GM19463 (cell line): ENCODE measurements around the gene EIF4E1B.

ENCODE experiments used
- ATAC-seq: cut with Tn5 transposase; IDR thresholded peaks from one replicate; pipeline ENCODE4 v1.9.1; 2021; ENCODE audit warnings: mild to moderate bottlenecking, moderate library complexity; ENCODE audit not compliant: unreplicated experiment

Gene EIF4E1B

DNA sequence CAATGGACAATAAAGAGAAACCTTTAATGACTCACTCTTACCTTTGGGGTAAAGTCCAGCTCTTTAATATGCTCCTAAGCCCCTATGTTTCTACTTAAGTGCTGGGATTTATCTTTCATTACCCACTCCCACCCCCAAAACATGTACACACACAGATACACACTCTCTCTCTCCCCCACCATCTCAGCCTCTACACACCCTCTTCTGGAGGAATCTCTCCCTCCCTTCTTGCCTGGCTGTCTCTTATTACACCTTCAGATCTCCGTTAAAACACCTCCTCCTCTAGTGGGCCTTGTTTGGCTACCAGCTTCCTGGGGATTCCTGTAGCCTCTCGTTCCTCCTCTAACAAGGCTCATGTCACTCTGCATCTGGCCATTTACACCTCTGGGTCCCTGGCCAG lies 27.4 kb upstream of the EIF4E1B start:
- no peak for ATAC-seq

GRCh38 chr5:176606032-176606431 lies 24.4 kb upstream of the EIF4E1B start:
- ATAC-seq = no peak

DNA sequence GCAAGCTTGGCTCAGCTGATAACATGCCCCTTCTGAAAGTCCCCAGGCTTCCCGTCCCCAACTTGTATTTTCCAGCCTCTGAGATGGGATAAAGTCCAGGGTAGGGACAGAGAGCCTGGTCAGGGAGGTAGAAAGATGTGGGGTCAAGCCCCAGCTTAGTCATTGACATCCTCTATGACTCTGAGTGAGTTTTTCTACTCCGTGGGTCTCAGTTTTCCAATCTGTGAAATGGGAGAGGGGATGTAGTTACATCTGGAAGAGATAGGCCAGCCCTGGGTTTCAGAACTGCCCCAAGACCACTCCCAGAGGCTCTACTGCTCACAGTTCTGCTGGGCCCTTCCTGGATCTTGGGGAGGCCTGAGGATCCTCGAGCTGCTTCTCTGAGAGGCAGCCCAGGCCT lies 23.6 kb upstream of the EIF4E1B start:
- no peak for ATAC-seq

DNA sequence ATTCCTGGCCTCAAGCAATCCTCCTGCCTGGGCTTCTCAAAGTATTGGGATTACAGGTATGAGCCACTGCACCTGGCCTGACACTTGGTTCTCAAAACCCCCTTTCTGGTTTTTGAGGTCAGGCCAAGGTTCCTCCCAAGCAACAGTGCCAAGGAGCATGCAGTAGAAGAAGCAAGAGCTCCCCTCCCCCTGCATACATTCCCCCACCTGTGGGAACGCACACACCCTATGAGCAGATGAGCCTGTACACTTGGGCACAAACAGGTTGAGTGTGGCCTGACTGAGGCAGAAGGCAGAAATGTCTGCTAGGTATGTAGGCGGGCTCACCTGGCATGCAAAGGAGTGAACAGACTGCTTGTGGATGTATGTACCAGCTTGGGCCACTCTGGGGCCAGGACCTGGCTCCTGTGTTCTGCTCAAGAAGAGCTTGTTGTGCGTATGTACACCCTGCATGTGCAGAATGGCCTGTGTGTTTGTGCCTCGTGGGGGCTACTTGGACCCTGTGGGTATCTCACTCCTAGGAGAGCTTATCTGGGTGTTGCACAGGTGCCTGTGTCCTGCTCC lies 22.3 kb upstream of the EIF4E1B start:
- no peak for ATAC-seq

GRCh38 chr5:176608937-176609723 lies 21.3 kb upstream of the EIF4E1B start:
- ATAC-seq = peak; percentile 24

DNA sequence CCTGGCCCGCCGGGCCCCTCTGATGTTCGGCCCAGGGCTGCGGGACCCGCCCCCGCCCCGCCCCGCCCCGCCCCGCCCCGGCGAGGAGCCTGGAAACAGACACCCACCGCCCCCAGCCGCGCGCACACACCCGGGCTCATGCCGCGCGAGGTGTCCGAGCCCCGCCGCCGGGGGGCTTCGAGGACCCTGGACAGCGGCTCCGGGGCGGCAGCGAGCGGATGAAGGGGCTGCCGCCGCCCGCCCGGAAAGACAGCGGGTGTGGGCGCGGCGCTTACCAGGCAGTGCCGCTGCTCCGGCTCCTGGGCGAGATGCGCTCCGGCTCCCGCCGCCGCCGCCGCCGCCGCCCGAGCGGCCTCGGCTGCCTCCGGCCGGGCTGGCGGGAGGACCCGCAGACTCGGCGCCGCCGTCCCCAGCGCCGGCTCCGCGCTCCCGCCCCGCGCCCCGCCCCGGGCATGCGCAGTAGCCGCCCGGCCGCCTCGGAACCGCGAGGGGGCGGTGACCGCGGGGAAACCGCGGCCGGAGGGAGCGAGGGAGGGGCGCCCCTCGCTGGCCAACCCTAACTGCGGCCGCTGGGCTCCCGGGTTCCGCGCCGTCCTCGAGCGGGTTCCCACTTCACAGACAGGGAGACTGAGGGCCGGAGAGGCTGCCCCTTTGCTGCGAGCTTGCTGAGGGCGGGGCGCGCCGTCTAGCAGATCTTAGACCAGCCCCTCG lies 20.6 kb upstream of the EIF4E1B start, which contains the start of gene GPRIN1:
Gene GPRIN1 (minus strand): TSS at position 433 of the 711 bp plus-strand sequence. CDS start 10,322 bp downstream, outside the sequence.
- peak; percentile 76 for ATAC-seq

- no peak for ATAC-seq
These were observed 20.1 kb upstream of the EIF4E1B start for GRCh38 chr5:176610435-176610773.

- no peak for ATAC-seq
These were observed 19.0 kb upstream of the EIF4E1B start for GRCh38 chr5:176611435-176611834.

DNA sequence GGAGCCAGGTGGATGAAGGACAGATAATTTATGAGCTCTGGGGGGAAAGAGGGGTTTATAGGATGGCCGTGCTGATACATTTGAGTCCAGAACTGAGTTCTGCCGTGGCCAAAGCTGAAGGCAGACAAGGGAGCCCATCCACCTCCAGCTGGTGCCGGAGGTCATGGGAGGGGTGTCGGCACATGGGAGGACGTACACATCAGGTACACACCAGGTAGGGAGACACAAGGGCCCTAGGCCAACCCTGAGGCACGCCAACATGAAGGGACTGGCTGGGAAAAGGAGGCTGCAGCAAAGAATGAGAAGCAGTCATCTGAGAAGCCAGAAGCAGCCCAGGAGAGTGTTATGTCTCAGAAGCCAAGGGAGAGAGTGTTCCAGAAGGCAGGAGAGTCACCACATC lies 18.5 kb upstream of the EIF4E1B start:
- no peak for ATAC-seq

DNA sequence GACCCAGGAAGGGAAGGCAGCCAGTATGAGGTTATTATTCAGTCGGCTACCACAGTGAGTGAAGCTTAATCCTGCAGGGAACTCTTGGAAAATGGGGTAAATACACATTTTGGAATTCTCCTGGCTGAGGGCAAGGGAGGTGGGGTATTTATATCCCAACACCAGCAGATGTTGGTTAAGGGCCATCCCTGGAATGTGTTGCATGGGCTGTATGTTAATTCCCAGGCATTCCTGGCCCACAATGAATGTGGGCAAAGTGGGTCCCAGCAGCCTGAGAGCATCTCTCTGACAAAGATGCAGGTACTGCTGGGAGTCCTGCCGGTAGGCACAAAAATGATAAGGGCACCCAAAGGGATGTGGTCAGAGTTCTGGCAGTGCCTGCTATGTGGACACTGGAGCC lies 17.6 kb upstream of the EIF4E1B start:
- no peak for ATAC-seq

- no peak for ATAC-seq
These were observed 15.5 kb upstream of the EIF4E1B start for GRCh38 chr5:176614805-176615478.

- no peak for ATAC-seq
These were observed 14.0 kb upstream of the EIF4E1B start for GRCh38 chr5:176616511-176616910.

- no peak for ATAC-seq
These were observed 11.7 kb upstream of the EIF4E1B start for GRCh38 chr5:176618783-176619182.

DNA sequence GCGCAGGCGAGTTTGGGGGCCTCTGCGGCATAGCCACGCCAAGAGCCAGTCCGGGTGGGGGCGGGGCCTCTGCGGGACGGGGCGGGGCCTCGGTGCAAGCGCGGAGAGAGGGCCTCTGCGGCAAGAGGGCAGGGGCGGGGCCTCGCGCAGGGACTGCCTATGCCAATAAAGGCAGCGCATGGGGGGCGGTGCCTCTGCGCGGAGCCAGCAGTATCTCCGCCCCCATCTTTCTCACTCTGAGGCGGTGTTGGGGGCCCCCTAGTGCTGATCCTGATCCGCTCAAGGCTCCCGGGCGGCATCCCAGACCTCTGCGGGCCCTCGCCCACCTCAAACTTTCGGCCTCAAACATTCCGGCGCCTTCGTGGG lies 11.3 kb upstream of the EIF4E1B start:
- ATAC-seq = no peak

DNA sequence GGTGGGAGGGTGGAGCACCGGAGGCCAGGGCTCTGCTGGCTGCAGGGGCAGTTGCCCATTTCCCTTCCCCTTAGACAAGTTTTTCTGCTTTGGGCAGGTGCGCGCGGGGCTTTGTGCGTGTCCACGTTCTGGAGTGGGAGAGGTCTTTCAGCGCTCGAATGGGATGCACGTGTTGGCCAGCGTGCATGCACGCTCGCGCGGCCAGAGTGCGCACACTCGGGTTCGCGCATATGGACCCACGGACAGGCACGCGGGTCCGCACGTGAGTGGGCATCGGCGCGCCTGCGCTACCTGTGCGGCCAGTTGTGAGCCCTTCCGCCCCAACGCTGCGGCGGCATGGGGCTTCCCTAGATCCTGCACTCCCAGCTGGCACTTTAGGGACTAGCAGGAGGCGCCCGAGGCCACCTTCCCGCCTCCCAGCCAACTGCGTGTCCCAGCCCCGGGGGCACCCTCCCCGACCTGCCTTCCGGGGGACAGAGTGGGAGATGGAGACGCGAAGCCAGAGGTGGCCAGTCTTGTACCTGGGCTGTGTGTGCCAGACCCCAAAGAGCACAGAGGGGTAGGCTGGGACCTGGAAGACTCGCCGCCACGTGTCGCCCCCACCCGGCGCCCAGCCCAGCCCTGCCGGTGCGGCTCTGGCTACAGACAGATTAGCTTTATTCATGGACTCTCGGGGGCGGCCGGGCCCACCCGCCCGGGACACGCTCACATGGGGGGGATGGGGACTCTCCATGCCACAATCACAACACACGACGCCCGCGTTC lies 10.7 kb upstream of the EIF4E1B start:
- ATAC-seq = no peak

- no peak for ATAC-seq
These were observed 10.0 kb upstream of the EIF4E1B start for GRCh38 chr5:176620333-176620981.

DNA sequence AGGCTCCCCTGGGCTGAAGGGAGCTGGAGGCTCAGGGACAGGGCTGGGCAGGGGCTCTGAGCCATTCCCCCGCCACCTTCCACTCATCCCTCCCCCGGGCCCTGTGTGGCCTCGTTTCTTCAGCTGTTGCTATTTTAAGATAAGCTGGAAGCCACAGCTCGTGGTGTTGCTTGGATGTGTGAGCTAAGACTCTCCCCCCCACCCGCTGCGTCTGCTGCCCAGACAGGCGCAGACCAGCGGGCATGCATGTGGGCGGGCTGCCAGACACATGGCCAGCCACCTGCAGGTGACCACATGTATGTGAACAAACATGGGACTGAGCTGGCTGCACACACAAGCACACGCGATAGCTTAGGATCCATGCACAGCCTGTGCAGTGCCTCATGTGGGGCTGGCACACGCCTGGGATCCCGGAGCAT lies 8.8 kb upstream of the EIF4E1B start:
- ATAC-seq = no peak

- ATAC-seq = no peak
These were observed 6.3 kb upstream of the EIF4E1B start for GRCh38 chr5:176624142-176624541.

DNA sequence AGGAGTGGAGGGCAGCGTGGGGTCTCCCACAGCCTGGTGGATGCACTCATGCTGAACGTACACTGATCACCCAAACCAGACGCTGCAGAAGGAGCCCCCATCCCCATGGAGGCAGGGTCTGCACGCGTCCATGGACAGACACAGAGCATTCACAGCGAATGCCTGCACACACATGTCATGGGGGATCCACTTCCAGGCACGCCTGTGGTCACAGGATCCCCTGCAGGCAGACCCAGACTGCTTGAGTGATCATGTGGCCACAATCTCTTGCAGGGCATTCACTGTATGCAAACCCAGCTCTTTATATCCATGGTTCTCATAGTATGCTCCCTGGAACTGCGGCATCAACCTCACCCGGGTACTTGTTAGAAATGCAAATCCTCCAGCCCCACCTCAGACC lies 5.5 kb upstream of the EIF4E1B start:
- no peak for ATAC-seq

GRCh38 chr5:176625512-176625911 lies 5.0 kb upstream of the EIF4E1B start:
- ATAC-seq = no peak
